GM23248 (cell line): ENCODE results near the gene FGA. TPM values are rescaled to one million over a fixed set of nuclear protein-coding genes. Genes with fewer than 3 reads are reported as not detected.

Source experiments
- DNase-seq: peaks from one replicate; pipeline ENCODE4 v3.0.0-alpha.2; 2015
- H2AFZ ChIP-seq: fragments of 200-600 bp; sonication (generic); 2 replicates; pipeline ENCODE4 v1.6.1; 2016; ENCODE audit warnings: antibody characterized with exemption
- H3F3A ChIP-seq: fragments of 200-600 bp; sonication (generic); 2 replicates; pipeline ENCODE4 v1.6.1; 2016; ENCODE audit warnings: mild to moderate bottlenecking, antibody characterized with exemption, mixed run types; ENCODE audit not compliant: insufficient read depth
- H3K27ac ChIP-seq: fragments of 200-600 bp; sonication (generic); 2 replicates; pipeline ENCODE4 v1.5.1; 2016; ENCODE audit warnings: mild to moderate bottlenecking
- H3K27me3 ChIP-seq: fragments of 200-600 bp; sonication (generic); replicated peaks from 2 replicates; pipeline ENCODE4 v1.6.1; 2016; ENCODE audit warnings: mild to moderate bottlenecking; ENCODE audit not compliant: insufficient read depth
- H3K36me3 ChIP-seq: fragments of 200-600 bp; sonication (generic); 2 replicates; pipeline ENCODE4 v1.6.1; 2016; ENCODE audit warnings: low read depth, mild to moderate bottlenecking
- H3K4me1 ChIP-seq: fragments of 200-600 bp; sonication (generic); 2 replicates; pipeline ENCODE4 v1.6.1; 2016; ENCODE audit warnings: mild to moderate bottlenecking; ENCODE audit not compliant: insufficient read depth
- H3K4me2 ChIP-seq: fragments of 200-600 bp; sonication (generic); one replicate; pipeline ENCODE4 v1.6.1; 2016; ENCODE audit warnings: mild to moderate bottlenecking; ENCODE audit not compliant: unreplicated experiment
- H3K4me3 ChIP-seq: fragments of 200-600 bp; sonication (generic); 2 replicates; pipeline ENCODE4 v1.5.1; 2016; ENCODE audit warnings: mild to moderate bottlenecking
- H3K79me2 ChIP-seq: fragments of 200-600 bp; sonication (generic); 2 replicates; pipeline ENCODE4 v1.6.1; 2016; ENCODE audit warnings: mild to moderate bottlenecking; ENCODE audit not compliant: insufficient read depth
- H3K9ac ChIP-seq: fragments of 200-600 bp; sonication (generic); 2 replicates; pipeline ENCODE4 v1.6.1; 2016; ENCODE audit warnings: mild to moderate bottlenecking
- H3K9me2 ChIP-seq: fragments of 200-600 bp; sonication (generic); 2 replicates; pipeline ENCODE4 v1.6.1; 2016; ENCODE audit warnings: mixed run types, mild to moderate bottlenecking, moderate library complexity; ENCODE audit not compliant: insufficient read depth
- H3K9me3 ChIP-seq: fragments of 200-600 bp; sonication (generic); one replicate; pipeline ENCODE4 v1.6.1; 2017; ENCODE audit warnings: low read depth
- H4K20me1 ChIP-seq: fragments of 200-600 bp; sonication (generic); 2 replicates; pipeline ENCODE4 v1.6.0; 2016; ENCODE audit not compliant: insufficient read depth
- EZH2 ChIP-seq: fragments of 200-600 bp; sonication (generic); IDR thresholded peaks from 2 replicates; pipeline ENCODE4 v1.6.1; 2018; ENCODE audit warnings: antibody characterized with exemption, mild to moderate bottlenecking; ENCODE audit not compliant: insufficient read depth, poor library complexity, severe bottlenecking
- EZH2phosphoT487 ChIP-seq: fragments of 200-600 bp; sonication (generic); IDR thresholded peaks from 2 replicates; pipeline ENCODE4 v1.6.1; 2018; ENCODE audit warnings: antibody characterized with exemption, moderate library complexity, mild to moderate bottlenecking, low read depth; ENCODE audit not compliant: insufficient read depth
- WGBS, 2 experiments: methylation state at CpG; one replicate each; pipeline ENCODE4 v1.1.6; 2015 to 2017; ENCODE audit warnings: low lambda C conversion rate in 2 of 2, low coverage in 1 of 2; ENCODE audit errors: missing lambda C conversion rate in 2 of 2; 5-methylcytosine and 5-hydroxymethylcytosine counted together
- in situ Hi-C: fragments of 300-500 bp; cut with MboI; formaldehyde crosslinking; loops from 2 replicates; pipeline ENCODE4 v1.15.0; 2020
- polyA plus RNA-seq: library from polyadenylated mRNA; unstranded; fragments of >200 nt; fragmentation: Nextera tagmentation; extraction: Ambion mirVana; gene quantifications from 2 replicates; pipeline ENCODE4 v1.2.1, GENCODE V29; 2016
- total RNA-seq: library from RNA; depleted of rRNA; stranded (reverse); fragments of >200 nt; shearing (Covaris generic); gene quantifications from 2 replicates; pipeline ENCODE4 v1.2.3, GENCODE V29; 2014

The FGA gene
- total and polyA plus RNA-seq, 2 experiments from 2014 or later: not detected

GRCh38 chr4:154616287-154616686 lies 25.7 kb upstream of the FGA start:
- Histone ChIP-seq H3K27ac (no peak overlapping the region), H3F3A (no peaks in the 10 kb centered on the region), H3K9me2 (no peaks in the 10 kb centered on the region), H2AFZ (no peak overlapping the region), H4K20me1 (no peaks in the 10 kb centered on the region), H3K4me1 (no peaks in the 10 kb centered on the region), H3K9ac (no peak overlapping the region), H3K27me3 (peaks cover 24% of the 10 kb centered on the region; the same call in 1 of the 2 replicates), H3K4me2 (no peak overlapping the region), H3K79me2 (no peaks in the 10 kb centered on the region), H3K4me3 (no peak overlapping the region), H3K9me3 (no peaks in the 10 kb centered on the region), H3K36me3 (no peaks in the 10 kb centered on the region)
- no peak for TF ChIP-seq EZH2
- no peak for TF ChIP-seq EZH2phosphoT487
- in situ Hi-C loops: no loop called here
- DNase-seq: no peak
- 27 to 30% methylated on average over 4 of the region's 4 CpGs for WGBS, 2 experiments

- 16 to 34% methylated on average over 1 of the region's 1 CpG for WGBS, 2 experiments
- H3K36me3 ChIP-seq: no peaks in the 10 kb centered on the region
- in situ Hi-C loops: no loop called here
Measured at GRCh38 chr4:154615211-154615610, 24.7 kb upstream of the FGA start.

GRCh38 chr4:154614306-154614705 lies 23.8 kb upstream of the FGA start:
- TF ChIP-seq EZH2 (no peak), EZH2phosphoT487 (no peak)
- no peak overlapping the region for H3K4me2 ChIP-seq

More at GRCh38 chr4:154615211-154615610, 24.7 kb upstream of the FGA start:
- no peaks in the 10 kb centered on the region for H3K4me1 ChIP-seq
- 0 out of 2 replicates have a peak, but pooled peaks cover 17% of the 10 kb centered on the region for H3K27me3 ChIP-seq
- DNase-seq: no peak
- H2AFZ ChIP-seq: no peak overlapping the region
- H3K9ac ChIP-seq: no peak overlapping the region
- H3K27ac ChIP-seq: no peak overlapping the region
- no peaks in the 10 kb centered on the region for H3K9me3 ChIP-seq
- no peaks in the 10 kb centered on the region for H3K9me2 ChIP-seq
- no peaks in the 10 kb centered on the region for H4K20me1 ChIP-seq
- H3K79me2 ChIP-seq: no peaks in the 10 kb centered on the region
- no peak overlapping the region for H3K4me2 ChIP-seq
- no peak overlapping the region for H3K4me3 ChIP-seq
- TF ChIP-seq EZH2phosphoT487: no peak
- TF ChIP-seq EZH2: no peak
- H3F3A ChIP-seq: no peaks in the 10 kb centered on the region

GRCh38 chr4:154612472-154613414 lies 22.2 kb upstream of the FGA start, which contains the start of gene FGG:
Gene FGG (minus strand): TSS chr4:154612656. CDS start chr4:154612609, 47 bp downstream.
- no peak within 1 kb of the TSS for H3K4me3 ChIP-seq
- H3K79me2 ChIP-seq: no peaks in the 10 kb centered on the region
- no peak within 1 kb of the TSS for H2AFZ ChIP-seq
- no peak within 1 kb of the TSS for H3K9ac ChIP-seq
- no peaks in the 10 kb centered on the region for H3F3A ChIP-seq
- no peaks in the 10 kb centered on the region for H4K20me1 ChIP-seq
- H3K4me1 ChIP-seq: no peaks in the 10 kb centered on the region
- H3K4me2 ChIP-seq: no peak within 1 kb of the TSS
- no peak for DNase-seq
- no peak within 1 kb of the TSS for H3K27ac ChIP-seq
- TF ChIP-seq EZH2: no peak
- no peak for TF ChIP-seq EZH2phosphoT487
- 33 to 46% methylated on average over 7 of the region's 7 CpGs for WGBS, 2 experiments
- no peaks in the 10 kb centered on the region for H3K36me3 ChIP-seq
- in situ Hi-C loops: no loop called here
- H3K9me2 ChIP-seq: no peaks in the 10 kb centered on the region
- peaks cover 27% of the 10 kb centered on the region for H3K27me3 ChIP-seq
- H3K9me3 ChIP-seq: no peaks in the 10 kb centered on the region

More at GRCh38 chr4:154614306-154614705, 23.8 kb upstream of the FGA start:
- Histone ChIP-seq H2AFZ (no peak overlapping the region), H3K4me1 (no peaks in the 10 kb centered on the region), H3K9me2 (no peaks in the 10 kb centered on the region), H3K9me3 (no peaks in the 10 kb centered on the region), H3F3A (no peaks in the 10 kb centered on the region), H3K27me3 (peaks cover 20% of the 10 kb centered on the region), H3K9ac (no peak overlapping the region), H3K27ac (no peak overlapping the region), H3K79me2 (no peaks in the 10 kb centered on the region), H3K36me3 (no peaks in the 10 kb centered on the region), H4K20me1 (no peaks in the 10 kb centered on the region), H3K4me3 (no peak overlapping the region)
- in situ Hi-C loops: no loop called here
- DNase-seq: no peak
